Upper lobe of left lung (tissue), 4 donors: ENCODE results near the gene GP2.

Experiments
- CTCF ChIP-seq, 6 experiments: fragments of 450-650 bp in 4 of 6; fragments of 200-600 bp in 2 of 6; sonication (generic) in 2 of 6; IDR thresholded peaks; one replicate each; pipeline ENCODE4 v1.5.1; 2016 to 2019; ENCODE audit warnings: antibody characterized with exemption in 6 of 6
- POLR2A ChIP-seq, 4 donors: fragments of 450-650 bp; IDR thresholded peaks; one replicate each; pipeline ENCODE4 v1.5.1; 2016 to 2017; ENCODE audit warnings: antibody characterized with exemption in 4 of 4, mild to moderate bottlenecking in 2 of 4

GRCh38 chr16:20268409-20268808 is 58.9 kb downstream of the GP2 start:
- TF ChIP-seq CTCF (IDR thresholded peaks at IDR 0.05) (no peak), POLR2A (IDR thresholded peaks at IDR 0.05) (no peak)
